ENCODE measurements around the gene SPON2. TPM values are rescaled to one million over a fixed set of nuclear protein-coding genes. Genes with fewer than 3 reads are reported as not detected.

The SPON2 gene
- 48.9 TPM for polyA plus RNA-seq (2013, experiment 1 of 2; ENCODE audit: insufficient read length)
- 55.5 TPM for polyA plus RNA-seq (2013, experiment 2 of 2; ENCODE audit: insufficient read length)

GRCh38 chr4:1172228-1172851 lies at the start of gene SPON2:
Gene SPON2, minus strand, starts transcription at chr4:1172583.
- DNase-seq: no peak

GRCh38 chr4:1221155-1221870 lies 48.9 kb upstream of the SPON2 start:
- no peak for DNase-seq

- DNase-seq: no peak
These were observed 48.2 kb upstream of the SPON2 start for GRCh38 chr4:1220566-1220965.

GRCh38 chr4:1219566-1219950 lies 47.2 kb upstream of the SPON2 start:
- DNase-seq: no peak

- DNase-seq: no peak
These were observed 46.5 kb upstream of the SPON2 start for GRCh38 chr4:1218634-1219565.

GRCh38 chr4:1217366-1217765 lies 45.0 kb upstream of the SPON2 start:
- DNase-seq: no peak

- no peak for DNase-seq
These were observed 44.5 kb upstream of the SPON2 start for GRCh38 chr4:1216869-1217294.

GRCh38 chr4:1216076-1216614 lies 43.8 kb upstream of the SPON2 start:
- no peak for DNase-seq

GRCh38 chr4:1215141-1216075 lies 43.0 kb upstream of the SPON2 start:
- no peak for DNase-seq

- no peak for DNase-seq
These were observed 42.0 kb upstream of the SPON2 start for GRCh38 chr4:1214101-1215095.

- no peak for DNase-seq
These were observed 41.1 kb upstream of the SPON2 start for GRCh38 chr4:1213336-1213995.

- DNase-seq: no peak
These were observed 40.4 kb upstream of the SPON2 start for GRCh38 chr4:1212546-1213335.

- no peak for DNase-seq
These were observed 39.6 kb upstream of the SPON2 start for GRCh38 chr4:1211891-1212545.

GRCh38 chr4:1211371-1211770 lies 39.0 kb upstream of the SPON2 start:
- DNase-seq: no peak

GRCh38 chr4:1210971-1211370 lies 38.6 kb upstream of the SPON2 start:
- DNase-seq: no peak

- DNase-seq: no peak
These were observed 38.0 kb upstream of the SPON2 start for GRCh38 chr4:1210241-1210841.

GRCh38 chr4:1209821-1210220 lies 37.4 kb upstream of the SPON2 start:
- DNase-seq: peak; percentile 53

Measured in fibroblast of skin of abdomen (primary cell).